Measurements from ENCODE around the gene CREB3L4.
"Not testable (repeated sequence)": the region's sequence is repeated elsewhere in the genome, so short reads cannot be mapped to it uniquely, and the experiment has no call there.

CREB3L4 gene

GRCh38 chr1:153973525-153973924 is 5.8 kb downstream of the CREB3L4 start:
- peaks cover 6% of the 10 kb centered on the region for H3K36me3 ChIP-seq (ENCODE audit: control insufficient read depth, insufficient read depth, low read length)
- H3K4me2 ChIP-seq (ENCODE audit: low read length): no peak overlapping the region
- H3K4me1 ChIP-seq (ENCODE audit: control insufficient read depth, low read depth, low read length): no peaks in the 10 kb centered on the region
- no peak overlapping the region for H2AK5ac ChIP-seq (ENCODE audit: low read length)
- no peak overlapping the region for H2BK5ac ChIP-seq (ENCODE audit: low read length)
- no peak overlapping the region for H3K4me3 ChIP-seq (ENCODE audit: low read length)
- no peak overlapping the region for H3K4ac ChIP-seq (ENCODE audit: low read depth, low read length)
- H4K8ac ChIP-seq (ENCODE audit: low read depth, low read length): no peak overlapping the region
- no peak overlapping the region for H3K9ac ChIP-seq (ENCODE audit: low read length)
- no peak for DNase-seq
- no CpG with 5 or more reads among the region's 7 CpGs for WGBS (ENCODE audit: extremely low coverage, insufficient coverage, low lambda C conversion rate)
- H3K79me1 ChIP-seq (ENCODE audit: low read length): peaks cover 5% of the 10 kb centered on the region
- H3K23ac ChIP-seq (ENCODE audit: low read length): no peak overlapping the region
- no peak overlapping the region for H4K5ac ChIP-seq (ENCODE audit: low read length)
- H3K27ac ChIP-seq (ENCODE audit: low read depth, low read length): no peak overlapping the region
- H3K56ac ChIP-seq (ENCODE audit: low read length): no peak overlapping the region
- H2BK120ac ChIP-seq (ENCODE audit: low read depth, low read length): no peak overlapping the region
- H3K27me3 ChIP-seq (ENCODE audit: insufficient read depth, low read length, poor library complexity): no peaks in the 10 kb centered on the region
- H3K18ac ChIP-seq (ENCODE audit: low read length): no peak overlapping the region
- H3K79me2 ChIP-seq (ENCODE audit: control insufficient read depth, insufficient read depth, low read length): peaks cover 11% of the 10 kb centered on the region
- no peak overlapping the region for H2BK15ac ChIP-seq (replicated peaks; ENCODE audit: low read depth)

DNA sequence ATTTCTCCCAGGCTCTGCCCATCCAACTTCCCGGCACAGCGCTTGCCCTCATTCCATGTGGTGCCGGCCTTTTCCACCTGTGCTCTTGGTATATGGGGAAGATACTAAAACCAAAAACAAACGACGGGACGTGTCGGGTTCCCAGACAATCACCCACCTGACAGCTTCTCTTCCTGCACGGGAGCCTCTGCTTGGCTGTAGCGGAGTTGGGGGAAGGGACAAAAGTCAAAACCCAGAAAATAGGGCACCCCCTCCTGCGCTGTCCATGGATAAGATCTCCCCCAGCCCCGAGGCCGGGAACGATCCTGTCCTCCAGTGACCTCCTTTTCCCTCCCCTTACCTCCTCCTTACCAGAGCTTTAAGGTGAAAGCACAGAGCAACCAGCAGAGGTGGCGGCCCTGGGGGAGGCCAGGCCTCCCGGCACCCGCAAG is 9.1 kb downstream of the CREB3L4 start:
- H4K5ac ChIP-seq (ENCODE audit: low read length): no peak overlapping the region

GRCh38 chr1:153977250-153978240 is 9.8 kb downstream of the CREB3L4 start, which contains the start of gene JTB:
Gene JTB, minus strand, starts transcription at chr1:153977674. Its CDS starts 422 bp downstream, at chr1:153977252.
- Histone ChIP-seq H2BK5ac (ENCODE audit: low read length) (no peak within 1 kb of the TSS), H3K23ac (ENCODE audit: low read length) (no peak within 1 kb of the TSS), H4K5ac (ENCODE audit: low read length) (no peak within 1 kb of the TSS), H4K8ac (ENCODE audit: low read depth, low read length) (no peak within 1 kb of the TSS), H3K18ac (ENCODE audit: low read length) (peak within 1 kb of the TSS; percentile 57), H3K56ac (ENCODE audit: low read length) (peak within 1 kb of the TSS; percentile 88), H3K79me2 (ENCODE audit: control insufficient read depth, insufficient read depth, low read length) (peaks cover 11% of the 10 kb centered on the region), H2BK15ac (replicated peaks; ENCODE audit: low read depth) (no peak within 1 kb of the TSS), H3K4me2 (ENCODE audit: low read length) (peak within 1 kb of the TSS; percentile 97), H2AK5ac (ENCODE audit: low read length) (no peak within 1 kb of the TSS), H3K4me3 (ENCODE audit: low read length) (peak within 1 kb of the TSS; percentile 93), H3K9ac (ENCODE audit: low read length) (peak within 1 kb of the TSS; percentile 85), H3K79me1 (ENCODE audit: low read length) (peaks cover 3% of the 10 kb centered on the region), H3K36me3 (ENCODE audit: control insufficient read depth, insufficient read depth, low read length) (peaks cover 9% of the 10 kb centered on the region), H3K27me3 (ENCODE audit: insufficient read depth, low read length, poor library complexity) (no peaks in the 10 kb centered on the region), H2BK120ac (ENCODE audit: low read depth, low read length) (no peak within 1 kb of the TSS), H3K4me1 (ENCODE audit: control insufficient read depth, low read depth, low read length) (no peaks in the 10 kb centered on the region), H3K4ac (ENCODE audit: low read depth, low read length) (no peak within 1 kb of the TSS), H3K27ac (ENCODE audit: low read depth, low read length) (peak within 1 kb of the TSS; percentile 70)
- peak; percentile 92 for DNase-seq
- no CpG with 5 or more reads among the region's 75 CpGs for WGBS (ENCODE audit: extremely low coverage, insufficient coverage, low lambda C conversion rate)

More for the DNA sequence above, 9.1 kb downstream of the CREB3L4 start:
- no peak overlapping the region for H3K4ac ChIP-seq (ENCODE audit: low read depth, low read length)
- peak overlapping the region; percentile 57 for H3K18ac ChIP-seq (ENCODE audit: low read length)
- peak overlapping the region; percentile 93 for H3K4me3 ChIP-seq (ENCODE audit: low read length)
- H2BK5ac ChIP-seq (ENCODE audit: low read length): no peak overlapping the region
- H4K8ac ChIP-seq (ENCODE audit: low read depth, low read length): no peak overlapping the region
- peak overlapping the region; percentile 70 for H3K27ac ChIP-seq (ENCODE audit: low read depth, low read length)
- H3K4me2 ChIP-seq (ENCODE audit: low read length): peak overlapping the region; percentile 55
- no peaks in the 10 kb centered on the region for H3K27me3 ChIP-seq (ENCODE audit: insufficient read depth, low read length, poor library complexity)
- no peak overlapping the region for H2BK120ac ChIP-seq (ENCODE audit: low read depth, low read length)
- H3K79me2 ChIP-seq (ENCODE audit: control insufficient read depth, insufficient read depth, low read length): peaks cover 11% of the 10 kb centered on the region
- H2AK5ac ChIP-seq (ENCODE audit: low read length): no peak overlapping the region
- DNase-seq: no peak
- no peak overlapping the region for H2BK15ac ChIP-seq (replicated peaks; ENCODE audit: low read depth)
- H3K56ac ChIP-seq (ENCODE audit: low read length): peak overlapping the region; percentile 88
- peaks cover 9% of the 10 kb centered on the region for H3K36me3 ChIP-seq (ENCODE audit: control insufficient read depth, insufficient read depth, low read length)
- no peaks in the 10 kb centered on the region for H3K4me1 ChIP-seq (ENCODE audit: control insufficient read depth, low read depth, low read length)
- peak overlapping the region; percentile 85 for H3K9ac ChIP-seq (ENCODE audit: low read length)
- no CpG with 5 or more reads among the region's 16 CpGs for WGBS (ENCODE audit: extremely low coverage, insufficient coverage, low lambda C conversion rate)
- peaks cover 3% of the 10 kb centered on the region for H3K79me1 ChIP-seq (ENCODE audit: low read length)
- H3K23ac ChIP-seq (ENCODE audit: low read length): no peak overlapping the region

DNA sequence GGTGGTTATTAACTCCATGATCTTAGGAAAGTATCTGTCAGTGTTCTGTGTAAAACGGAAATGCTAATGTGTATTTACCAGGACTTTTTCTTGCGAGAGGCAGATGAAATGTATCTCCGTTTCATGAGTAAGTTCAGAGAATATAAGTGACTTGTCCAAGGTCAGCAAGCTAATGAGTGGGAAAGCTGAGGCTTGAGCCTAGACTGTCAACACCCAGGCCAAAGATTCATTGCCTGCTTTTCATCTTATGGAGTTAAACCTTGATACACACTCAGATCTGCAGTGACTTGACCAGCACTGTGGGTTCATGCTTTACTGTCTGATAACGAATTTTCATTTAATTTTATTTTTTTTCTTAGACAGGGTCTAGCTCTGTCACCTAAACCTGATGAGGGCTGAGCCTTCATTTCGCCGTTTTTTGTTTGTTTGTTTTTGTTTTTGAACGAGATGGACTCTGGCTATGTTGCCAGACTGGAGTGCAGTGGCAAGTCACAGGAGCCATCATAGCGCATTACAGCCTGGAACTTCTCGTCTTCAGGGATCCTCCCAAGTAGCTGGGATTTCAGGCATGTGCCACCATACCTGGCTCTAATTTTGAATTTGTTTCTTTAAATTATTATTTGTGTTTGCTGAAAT is 10.7 kb downstream of the CREB3L4 start:
- Histone ChIP-seq H3K79me2 (ENCODE audit: control insufficient read depth, insufficient read depth, low read length) (peaks cover 11% of the 10 kb centered on the region), H3K4me2 (ENCODE audit: low read length) (peak overlapping the region; percentile 97), H2BK5ac (ENCODE audit: low read length) (no peak overlapping the region), H3K27me3 (ENCODE audit: insufficient read depth, low read length, poor library complexity) (no peaks in the 10 kb centered on the region), H4K5ac (ENCODE audit: low read length) (no peak overlapping the region), H3K36me3 (ENCODE audit: control insufficient read depth, insufficient read depth, low read length) (peaks cover 9% of the 10 kb centered on the region), H2AK5ac (ENCODE audit: low read length) (no peak overlapping the region), H2BK15ac (replicated peaks; ENCODE audit: low read depth) (no peak overlapping the region), H3K56ac (ENCODE audit: low read length) (no peak overlapping the region), H2BK120ac (ENCODE audit: low read depth, low read length) (no peak overlapping the region), H4K8ac (ENCODE audit: low read depth, low read length) (no peak overlapping the region), H3K4ac (ENCODE audit: low read depth, low read length) (no peak overlapping the region), H3K18ac (ENCODE audit: low read length) (no peak overlapping the region), H3K27ac (ENCODE audit: low read depth, low read length) (no peak overlapping the region), H3K4me1 (ENCODE audit: control insufficient read depth, low read depth, low read length) (no peaks in the 10 kb centered on the region), H3K79me1 (ENCODE audit: low read length) (peaks cover 3% of the 10 kb centered on the region), H3K23ac (ENCODE audit: low read length) (no peak overlapping the region), H3K4me3 (ENCODE audit: low read length) (no peak overlapping the region), H3K9ac (ENCODE audit: low read length) (peak overlapping the region; percentile 85)
- DNase-seq: no peak
- no CpG with 5 or more reads among the region's 9 CpGs for WGBS (ENCODE audit: extremely low coverage, insufficient coverage, low lambda C conversion rate)

GRCh38 chr1:153979091-153979490 is 11.4 kb downstream of the CREB3L4 start:
- not testable (repeated sequence) for H2AK5ac ChIP-seq (ENCODE audit: low read length); H2BK15ac ChIP-seq (replicated peaks; ENCODE audit: low read depth); H3K27ac ChIP-seq (ENCODE audit: low read depth, low read length); H3K4me2 ChIP-seq (ENCODE audit: low read length); H3K4me3 ChIP-seq (ENCODE audit: low read length); DNase-seq; H2BK5ac ChIP-seq (ENCODE audit: low read length); H4K8ac ChIP-seq (ENCODE audit: low read depth, low read length); H3K4me1 ChIP-seq (ENCODE audit: control insufficient read depth, low read depth, low read length); H3K18ac ChIP-seq (ENCODE audit: low read length); H3K9ac ChIP-seq (ENCODE audit: low read length); H3K23ac ChIP-seq (ENCODE audit: low read length); H4K5ac ChIP-seq (ENCODE audit: low read length); H3K36me3 ChIP-seq (ENCODE audit: control insufficient read depth, insufficient read depth, low read length); H2BK120ac ChIP-seq (ENCODE audit: low read depth, low read length); H3K79me1 ChIP-seq (ENCODE audit: low read length); H3K56ac ChIP-seq (ENCODE audit: low read length); H3K4ac ChIP-seq (ENCODE audit: low read depth, low read length); H3K27me3 ChIP-seq (ENCODE audit: insufficient read depth, low read length, poor library complexity)
- H3K79me2 ChIP-seq (ENCODE audit: control insufficient read depth, insufficient read depth, low read length): peaks cover 11% of the 10 kb centered on the region
- no CpG with 5 or more reads among the region's 12 CpGs for WGBS (ENCODE audit: extremely low coverage, insufficient coverage, low lambda C conversion rate)

Measured in mesendoderm (in vitro differentiated cells).